Activated naive CD4-positive, alpha-beta T cell treated with anti-CD3 and anti-CD28 coated beads, Interleukin-2, amount 50 U/mL, for 72 hours (primary cell): ENCODE data around the gene PLCXD1. TPM values are rescaled to one million over a fixed set of nuclear protein-coding genes. Genes with fewer than 3 reads are reported as not detected.
"Not testable (repeated sequence)": the region's sequence is repeated elsewhere in the genome, so short reads cannot be mapped to it uniquely, and the experiment has no call there.

Source experiments
- ATAC-seq, 2 donors: fragments of 150-1000 bp; cut with Tn5 transposase; 2 replicates each; pipeline ENCODE4 v1.10.0; 2021; ENCODE audit warnings: mild to moderate bottlenecking in 2 of 2, moderate library complexity in 2 of 2
- DNase-seq, 2 donors: peaks; one replicate each; pipeline ENCODE4 v3.0.0; 2021 to 2022; ENCODE audit warnings: low spot score in 2 of 2
- H3K27ac Mint-ChIP-seq, 2 donors: one replicate each; pipeline ENCODE4 v1.8.0; 2022; ENCODE audit warnings: mild to moderate bottlenecking in 2 of 2, mixed read lengths in 2 of 2
- H3K36me3 Mint-ChIP-seq, 2 donors: one replicate each; pipeline ENCODE4 v1.8.0; 2022; ENCODE audit warnings: mixed read lengths in 2 of 2
- H3K9me3 Mint-ChIP-seq, 2 donors: one replicate each; pipeline ENCODE4 v1.8.0; 2022; ENCODE audit warnings: mixed read lengths in 2 of 2
- total RNA-seq, 2 donors: library from RNA; stranded (reverse); gene quantifications; one replicate each; pipeline ENCODE4 v1.2.3, GENCODE V29; 2022

Gene PLCXD1
- total RNA-seq, 2 donors from 2014 or later, result 61.4 to 118 TPM

DNA sequence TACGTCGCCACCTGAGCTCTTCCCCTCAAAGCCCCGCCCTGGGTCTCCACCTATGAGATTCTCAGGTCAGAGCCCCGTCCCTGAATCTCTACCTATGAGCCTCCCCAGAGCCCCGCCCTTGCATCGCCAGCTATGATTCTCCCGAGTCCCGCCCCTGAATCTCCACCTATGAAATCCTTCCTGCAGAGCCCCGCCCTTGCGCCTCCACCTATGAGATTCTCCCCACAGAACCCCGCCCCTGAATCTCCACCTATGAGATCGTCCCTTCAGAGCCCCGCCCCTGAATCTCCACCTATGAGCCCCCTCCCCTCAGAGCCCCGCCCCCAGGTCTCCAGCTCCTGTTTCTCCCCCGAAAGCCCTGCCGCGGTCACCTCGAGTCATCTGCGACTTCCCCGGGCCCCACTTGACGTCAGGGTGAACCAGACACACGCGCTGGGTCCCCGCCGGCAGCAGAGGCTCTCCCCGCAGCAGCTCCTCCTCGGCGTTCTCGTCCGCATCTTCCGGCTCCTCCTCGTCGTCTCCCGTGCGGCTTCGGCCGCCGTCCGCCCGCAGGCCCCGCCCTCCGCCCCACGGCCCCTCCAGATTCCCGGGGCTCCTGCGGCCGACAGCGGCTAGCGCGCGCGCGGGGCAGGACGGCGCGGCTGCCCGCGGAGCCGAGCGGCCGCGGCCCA, 37.0 kb downstream of the PLCXD1 start:
- Mint-ChIP-seq H3K36me3 (peaks cover 0 to 9% of the 10 kb centered on the region in 2 donors), H3K9me3 (no peaks in the 10 kb centered on the region), H3K27ac (peak overlapping the region; percentile 89 to 91)
- DNase-seq (peak; percentile 95 to 96), ATAC-seq (peak; percentile 65 to 77)

DNA sequence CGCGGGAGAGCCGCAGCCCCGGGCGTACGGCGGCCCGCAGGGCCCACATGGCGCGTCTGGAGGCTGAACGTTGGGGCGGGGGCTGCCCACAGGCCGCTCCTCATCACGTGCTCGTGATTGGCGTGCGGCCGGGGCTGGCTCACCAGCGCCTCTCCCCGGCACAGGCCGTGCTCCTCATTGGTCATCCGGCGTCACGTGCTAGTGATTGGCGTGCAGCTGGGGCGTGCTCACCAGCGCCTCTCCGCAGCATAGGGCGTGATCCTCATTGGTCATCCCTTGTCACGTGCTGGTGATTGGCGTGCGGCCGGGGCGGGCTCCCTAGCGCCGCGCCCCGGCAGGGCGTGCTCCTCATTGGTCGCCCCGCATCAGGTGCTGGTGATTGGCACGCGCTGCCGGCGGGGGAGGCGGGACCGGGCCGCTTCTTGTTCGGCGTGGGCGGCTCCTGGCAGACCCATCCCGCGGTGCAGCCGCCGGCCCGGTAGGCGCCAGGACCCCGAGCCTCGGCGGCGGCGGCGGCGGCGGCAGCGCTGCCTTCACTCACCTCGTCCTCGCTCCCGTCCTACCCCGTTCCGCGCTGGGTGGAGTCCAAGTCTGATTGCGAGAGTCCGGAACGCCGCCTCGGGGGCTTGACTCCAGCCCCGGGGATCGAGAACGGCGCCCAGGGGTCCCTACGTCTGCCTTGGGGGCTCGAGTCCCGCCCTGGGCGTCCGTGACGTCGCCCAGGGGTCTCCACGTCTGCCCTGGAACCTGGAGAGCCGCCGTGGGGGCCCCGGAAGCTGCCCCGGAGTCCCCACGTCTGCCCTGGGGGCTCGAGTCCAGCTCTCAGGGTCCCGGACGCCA, 37.8 kb downstream of the PLCXD1 start, which contains the start of gene GTPBP6:
Gene GTPBP6 (minus strand): TSS at position 58 of the 840 bp plus-strand sequence. CDS start 9 bp downstream, at position 49.
- peaks cover 0 to 4% of the 10 kb centered on the region in 2 donors for H3K36me3 Mint-ChIP-seq
- ATAC-seq, result peak; percentile 77 to 82
- H3K9me3 Mint-ChIP-seq, result no peaks in the 10 kb centered on the region
- peak; percentile 97 to 100 for DNase-seq
- peak within 1 kb of the TSS; percentile 89 to 91 for H3K27ac Mint-ChIP-seq

DNA sequence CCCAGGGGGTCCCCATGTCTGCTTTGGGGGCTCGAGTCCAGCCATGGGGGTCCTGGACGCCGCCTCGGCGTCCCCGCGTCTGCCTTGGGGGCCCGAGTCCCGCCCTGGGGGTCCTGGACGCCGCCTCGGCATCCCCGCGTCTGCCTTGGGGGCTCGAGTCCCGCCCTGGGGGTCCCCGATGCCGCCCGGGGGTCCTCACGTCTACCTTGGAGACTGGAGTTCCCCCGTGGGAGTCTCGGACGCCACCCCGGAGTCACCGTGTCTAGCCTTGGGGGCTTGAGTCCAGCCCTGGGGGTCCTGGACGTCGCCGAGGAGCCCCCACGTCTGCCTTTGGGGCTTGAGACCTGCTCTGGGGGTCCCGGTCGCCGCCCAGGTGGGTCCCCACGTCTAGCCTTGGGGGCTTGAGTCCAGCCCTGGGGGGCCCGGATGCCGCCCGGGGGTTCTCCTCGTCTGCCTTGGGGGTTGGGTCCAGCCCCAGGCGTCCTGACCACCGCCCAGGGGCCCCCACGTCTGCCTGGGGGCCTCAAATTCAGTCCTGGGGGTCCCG, 38.5 kb downstream of the PLCXD1 start:
- ATAC-seq (no peak), DNase-seq (peak; percentile 43 to 67)
- no peaks in the 10 kb centered on the region for H3K9me3 Mint-ChIP-seq
- peaks cover 0 to 4% of the 10 kb centered on the region in 2 donors for H3K36me3 Mint-ChIP-seq
- H3K27ac Mint-ChIP-seq, result peak overlapping the region in 1 of 2 donors; percentile 91

DNA sequence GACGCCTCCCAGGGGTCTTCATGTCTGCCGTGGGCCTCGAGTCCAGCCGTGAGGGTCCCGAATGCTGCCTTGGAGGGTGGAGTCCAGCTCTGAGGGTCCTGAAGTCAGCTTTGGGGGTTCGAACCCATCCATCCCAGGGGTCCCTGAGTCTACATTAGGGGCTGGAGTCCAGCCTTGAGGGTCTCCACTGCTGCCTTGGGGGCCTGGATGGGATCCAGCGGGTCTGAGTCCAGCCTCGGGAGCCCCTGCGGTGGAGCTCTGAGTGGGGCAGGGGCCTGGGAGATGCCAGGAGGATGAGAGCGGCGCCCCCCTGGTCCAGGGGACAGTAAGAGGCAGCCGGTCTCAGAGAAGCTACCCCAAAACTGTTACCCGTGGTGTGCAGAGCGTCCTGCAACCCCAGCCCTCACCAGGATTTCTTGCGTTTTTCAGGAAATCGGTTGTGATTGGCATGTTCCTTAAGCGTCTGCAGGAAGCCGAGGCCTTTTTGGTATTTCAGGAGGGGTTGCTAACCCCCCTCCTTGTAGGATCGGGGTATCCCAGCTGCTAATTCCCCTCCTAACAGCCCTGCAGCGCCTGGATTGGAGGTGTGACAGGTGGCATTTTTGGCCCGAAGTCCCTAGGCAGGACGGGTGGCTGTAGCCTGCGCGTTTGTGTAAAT, 39.1 kb downstream of the PLCXD1 start:
- ATAC-seq, result no peak
- Mint-ChIP-seq H3K9me3 (no peaks in the 10 kb centered on the region), H3K36me3 (peaks cover 0 to 4% of the 10 kb centered on the region in 2 donors), H3K27ac (peak overlapping the region; percentile 77 to 91)
- DNase-seq, result peak in 1 of 2 donors; percentile 64

DNA sequence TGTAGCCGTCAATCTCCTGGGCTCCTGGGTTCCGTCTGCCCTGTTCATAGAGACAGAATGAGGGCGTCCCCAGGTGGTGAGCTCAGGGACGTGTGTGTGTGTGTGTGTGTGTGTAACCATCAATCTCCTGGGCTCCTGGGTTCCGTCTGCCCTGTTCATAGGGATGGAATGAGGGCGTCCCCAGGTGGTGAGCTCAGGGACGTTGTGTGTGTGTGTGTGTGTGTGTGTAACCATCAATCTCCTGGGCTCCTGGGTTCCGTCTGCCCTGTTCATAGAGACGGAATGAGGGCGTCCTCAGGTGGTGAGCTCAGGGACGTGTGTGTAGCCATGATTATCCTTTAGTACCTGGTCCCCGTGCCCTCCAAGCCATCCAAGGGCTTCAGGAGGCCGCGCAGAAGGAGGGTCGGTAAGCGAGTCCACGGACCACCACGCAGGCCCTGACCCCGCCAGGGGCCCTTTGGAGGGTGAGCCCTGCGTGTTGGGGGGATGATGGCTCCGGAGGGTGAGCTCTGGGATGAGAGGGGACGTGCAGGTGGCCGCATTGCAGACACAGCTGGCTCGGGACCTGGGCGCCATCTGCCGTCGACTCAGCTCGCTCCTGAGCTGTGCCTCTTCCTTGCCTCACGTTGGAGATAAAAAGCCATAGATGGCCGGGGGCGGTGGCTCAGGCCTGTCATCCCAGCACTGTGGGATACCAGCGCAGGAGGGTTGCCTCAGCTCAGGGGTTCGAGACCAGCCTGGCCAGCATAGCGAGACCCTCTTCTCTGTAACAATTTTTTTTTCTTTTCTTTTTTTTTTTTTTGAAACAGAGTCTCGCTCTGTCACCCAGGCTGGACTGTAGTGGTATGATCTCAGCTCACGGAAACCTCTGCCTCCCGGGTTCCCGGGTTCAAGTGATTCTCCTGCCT, 42.8 kb downstream of the PLCXD1 start:
- ATAC-seq (peak; percentile 1 to 25), DNase-seq (peak in 1 of 2 donors; percentile 53)
- Mint-ChIP-seq H3K9me3 (no peaks in the 10 kb centered on the region), H3K36me3 (peaks cover 0 to 4% of the 10 kb centered on the region in 2 donors), H3K27ac (peak overlapping the region in 1 of 2 donors; percentile 29)

DNA sequence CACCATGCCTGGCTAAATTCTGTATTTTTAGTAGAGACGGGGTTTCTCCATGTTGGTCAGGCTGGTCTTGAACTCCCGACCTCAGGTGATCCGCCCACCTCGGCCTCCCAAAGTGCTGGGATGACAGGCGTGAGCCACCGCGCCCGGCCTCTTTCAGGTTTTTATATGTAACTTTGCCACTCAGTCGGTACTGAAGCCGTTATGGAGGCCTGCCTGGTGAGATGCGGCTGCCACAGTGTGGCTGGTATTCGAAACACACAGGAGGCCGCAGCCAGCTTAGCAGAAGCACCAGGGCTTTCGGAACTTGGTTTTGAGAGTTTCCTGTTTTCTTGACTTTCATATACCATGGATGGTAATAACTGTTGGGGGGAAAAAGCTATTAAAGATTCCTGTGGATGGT, 43.5 kb downstream of the PLCXD1 start:
- not testable (repeated sequence) for H3K36me3 Mint-ChIP-seq, ATAC-seq, H3K9me3 Mint-ChIP-seq
- H3K27ac Mint-ChIP-seq, result peak overlapping the region in 1 of 2 donors; percentile 36
- peak in 1 of 2 donors; percentile 31 for DNase-seq

DNA sequence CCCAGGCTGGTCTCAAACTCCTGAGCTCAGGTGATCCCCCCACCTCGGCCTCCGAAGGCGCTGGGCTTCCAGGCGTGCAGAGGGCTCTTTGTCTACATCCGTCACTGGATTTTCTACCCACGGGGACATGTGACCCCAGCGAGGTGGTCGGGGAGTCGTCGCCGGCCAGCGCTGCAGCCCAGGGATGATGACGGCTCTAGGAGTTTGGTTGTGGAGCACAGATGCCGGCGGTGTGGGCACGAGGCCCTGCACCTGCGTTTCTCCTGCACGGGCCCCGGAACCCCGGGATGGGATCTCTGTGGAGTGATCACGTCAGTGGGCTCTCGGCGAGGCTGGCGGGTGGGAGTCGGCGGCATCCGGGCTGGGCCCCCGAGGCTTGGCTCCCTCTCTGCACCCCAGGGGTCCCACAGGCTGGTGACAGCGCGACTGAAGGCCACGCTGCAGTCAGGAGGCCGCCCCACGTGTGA, 46.5 kb downstream of the PLCXD1 start:
- no peak overlapping the region for H3K27ac Mint-ChIP-seq
- no peaks in the 10 kb centered on the region for H3K9me3 Mint-ChIP-seq
- ATAC-seq, result no peak
- peak in 1 of 2 donors; percentile 46 for DNase-seq
- no peaks in the 10 kb centered on the region for H3K36me3 Mint-ChIP-seq

DNA sequence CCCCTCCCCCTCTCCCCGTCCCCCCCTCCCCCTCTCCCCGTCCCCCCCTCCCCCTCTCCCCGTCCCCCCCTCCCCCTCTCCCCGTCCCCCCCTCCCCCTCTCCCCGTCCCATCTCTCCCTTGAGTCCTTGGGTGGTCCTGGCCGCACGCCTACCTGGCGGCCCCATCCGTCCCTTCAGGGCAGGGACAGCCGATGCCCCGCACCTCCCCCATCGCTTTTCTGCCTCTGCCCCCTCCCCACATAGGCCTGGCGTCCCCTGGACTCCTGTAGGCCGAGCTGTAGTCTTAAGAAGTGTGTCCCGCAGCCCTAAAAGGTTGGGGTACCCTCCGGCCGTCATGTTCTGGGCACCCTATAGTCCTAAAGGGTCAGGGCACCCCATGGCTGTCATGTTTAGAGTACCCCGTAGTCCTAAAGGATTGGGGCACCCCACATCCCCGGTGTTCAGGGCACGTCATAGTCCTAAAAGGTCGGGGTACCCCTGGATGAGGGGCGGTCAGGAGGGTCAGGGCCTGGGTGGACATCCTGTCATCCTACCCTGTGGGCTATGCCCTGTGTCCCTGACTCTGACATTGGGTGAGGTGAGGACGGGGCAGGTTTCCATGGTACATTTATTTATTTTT, 48.2 kb downstream of the PLCXD1 start:
- H3K27ac Mint-ChIP-seq, result peak overlapping the region in 1 of 2 donors; percentile 92

DNA sequence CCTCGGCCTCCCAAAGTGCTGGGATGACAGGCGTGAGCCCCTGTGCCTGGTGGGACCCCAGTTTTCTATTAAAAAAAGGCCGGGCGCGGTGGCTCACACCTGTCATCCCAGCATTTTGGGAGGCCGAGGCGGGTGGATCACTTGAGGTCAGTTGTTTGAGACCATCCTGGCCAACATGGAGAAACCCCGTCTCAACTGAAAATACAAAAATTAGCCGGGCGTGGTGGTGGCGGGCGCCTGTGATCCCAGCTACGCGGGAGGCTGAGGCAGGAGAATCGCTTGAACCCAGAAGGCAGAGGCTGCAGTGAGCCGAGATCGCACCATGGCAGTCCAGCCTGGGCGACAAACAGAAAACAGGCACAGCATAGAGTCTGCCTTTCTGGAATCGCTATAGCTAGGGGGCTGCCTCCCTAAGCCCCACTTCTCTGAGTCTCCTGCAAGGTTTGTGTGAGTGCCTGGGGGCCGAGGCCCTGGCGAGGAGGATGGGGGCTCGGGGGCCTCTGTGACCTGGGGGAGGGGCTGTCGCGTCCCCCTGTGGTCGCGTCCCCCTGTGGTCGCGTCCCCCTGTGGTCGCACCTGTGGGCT, 49.1 kb downstream of the PLCXD1 start:
- H3K9me3 Mint-ChIP-seq, H3K36me3 Mint-ChIP-seq, ATAC-seq: not testable (repeated sequence)
- H3K27ac Mint-ChIP-seq, result peak overlapping the region in 1 of 2 donors; percentile 65
- peak in 1 of 2 donors; percentile 50 for DNase-seq

More for the DNA sequence above, 48.2 kb downstream of the PLCXD1 start:
- H3K9me3 Mint-ChIP-seq, result no peaks in the 10 kb centered on the region
- DNase-seq (peak in 1 of 2 donors; percentile 42), ATAC-seq (no peak)
- no peaks in the 10 kb centered on the region for H3K36me3 Mint-ChIP-seq

DNA sequence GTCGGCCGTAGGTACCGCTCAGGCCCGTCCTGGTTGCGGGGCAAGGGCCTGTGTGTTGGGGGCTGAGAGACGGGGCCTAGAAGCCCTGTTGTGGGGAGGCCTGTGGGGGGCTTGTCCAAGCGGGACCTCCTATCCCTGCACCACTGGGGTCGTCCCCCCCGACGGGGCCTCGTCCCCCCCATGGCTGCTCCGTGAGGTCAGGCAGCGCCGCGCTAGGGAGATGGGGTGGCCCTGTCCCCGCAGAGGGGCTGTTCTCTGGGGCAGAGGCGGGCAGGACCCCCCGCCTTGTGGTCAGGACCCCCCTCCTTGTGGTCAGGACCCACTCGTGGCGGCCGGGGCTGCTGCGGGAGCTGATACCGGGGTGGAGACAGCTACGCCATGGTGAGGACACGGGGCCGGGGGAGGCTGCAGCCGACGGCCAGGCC, 49.6 kb downstream of the PLCXD1 start:
- Mint-ChIP-seq H3K27ac (no peak overlapping the region), H3K36me3 (no peaks in the 10 kb centered on the region), H3K9me3 (no peaks in the 10 kb centered on the region)
- DNase-seq, result no peak
- ATAC-seq, result peak; percentile 6 to 13

DNA sequence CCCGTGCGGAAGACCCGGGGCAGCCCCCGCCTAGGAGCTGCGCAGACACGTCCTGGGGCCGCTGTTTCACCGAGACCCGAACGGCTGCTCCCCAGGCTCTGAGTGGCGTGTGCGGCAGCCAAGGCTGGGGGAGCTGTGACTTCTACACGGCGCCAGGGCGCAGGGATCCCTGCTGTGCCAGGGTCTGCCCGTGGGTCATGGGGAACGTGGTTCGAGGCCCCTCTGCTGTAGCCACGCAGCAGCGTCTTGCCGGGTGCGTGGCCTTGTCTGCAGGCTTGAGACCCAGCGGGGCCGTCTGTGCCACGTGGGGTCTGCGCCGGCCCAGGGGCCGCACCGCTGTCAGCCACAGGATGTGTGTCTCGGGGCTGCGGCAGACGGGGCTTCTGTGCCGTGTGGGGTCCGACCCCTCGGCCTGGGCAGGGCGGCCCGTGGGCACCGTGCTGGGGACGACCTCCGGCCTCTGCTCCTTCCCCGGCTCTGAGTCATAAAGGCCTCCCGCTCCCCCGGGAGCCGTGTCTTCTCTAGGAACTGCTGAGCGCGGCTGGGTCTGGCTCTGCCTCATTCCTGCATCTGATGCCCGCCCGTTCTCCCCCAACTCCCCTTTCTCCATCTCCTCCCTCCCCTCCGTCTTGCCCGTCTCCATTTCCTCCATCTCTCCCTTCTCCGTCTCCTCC, 50.1 kb downstream of the PLCXD1 start:
- peak; percentile 62 to 72 for ATAC-seq
- Mint-ChIP-seq H3K36me3 (peaks cover 0 to 3% of the 10 kb centered on the region in 2 donors), H3K27ac (no peak overlapping the region), H3K9me3 (no peaks in the 10 kb centered on the region)
- DNase-seq, result peak in 1 of 2 donors; percentile 55

DNA sequence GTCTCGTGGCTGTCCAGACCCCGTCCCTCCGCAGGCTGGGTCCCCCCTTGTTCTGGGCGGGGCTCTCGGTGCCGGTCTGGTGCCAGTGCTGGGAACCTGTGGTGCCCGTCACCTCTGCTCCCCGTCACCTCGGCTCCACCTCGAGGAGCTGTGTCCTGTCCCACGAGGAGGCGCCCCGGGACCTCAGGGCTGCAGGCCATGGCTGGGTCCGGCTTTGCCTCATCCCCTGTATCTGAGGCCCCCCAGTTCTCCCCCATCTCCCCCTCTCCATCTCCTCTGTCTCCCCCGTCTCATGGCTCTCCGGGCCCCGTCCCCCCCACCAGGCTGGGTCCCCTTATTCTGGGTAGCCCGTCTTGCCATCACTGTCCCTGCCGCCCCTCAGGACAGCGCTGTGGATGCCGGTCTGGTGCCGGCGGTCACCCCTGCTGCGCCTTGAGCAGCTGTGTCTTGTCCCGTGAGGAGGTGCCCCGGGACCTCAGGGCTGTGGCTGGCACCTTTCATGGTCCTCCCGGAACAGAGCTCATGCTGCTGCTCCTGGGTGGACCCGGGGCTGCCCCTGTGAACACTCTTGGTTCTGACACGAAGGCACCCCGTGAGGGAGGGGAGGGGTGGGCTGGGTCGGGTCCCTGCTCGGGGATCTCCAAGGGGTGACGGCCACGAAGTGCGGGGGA, 50.8 kb downstream of the PLCXD1 start:
- Mint-ChIP-seq H3K27ac (no peak overlapping the region), H3K9me3 (no peaks in the 10 kb centered on the region), H3K36me3 (peaks cover 0 to 6% of the 10 kb centered on the region in 2 donors)
- ATAC-seq (peak in 1 of 2 donors; percentile 10), DNase-seq (no peak)

DNA sequence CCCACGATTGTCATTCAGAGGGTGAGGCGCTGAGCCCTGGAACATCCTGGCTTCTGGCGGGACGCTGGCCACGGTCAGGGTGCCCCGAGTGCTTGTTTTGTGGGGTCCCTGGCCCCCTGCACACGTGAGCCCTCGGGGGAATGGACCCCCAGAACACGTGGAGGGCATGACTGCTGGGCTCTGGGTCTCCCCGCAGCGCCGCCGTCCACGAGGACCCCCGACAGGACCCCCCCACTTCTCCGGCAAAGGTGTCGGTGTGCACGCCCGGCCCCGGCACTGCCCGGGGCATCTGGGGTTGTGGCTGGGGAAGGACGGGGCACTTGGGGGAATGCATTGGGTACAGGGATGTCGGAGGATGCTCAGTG, 51.3 kb downstream of the PLCXD1 start:
- no peak overlapping the region for H3K27ac Mint-ChIP-seq
- H3K36me3 Mint-ChIP-seq, result peaks cover 0 to 9% of the 10 kb centered on the region in 2 donors
- H3K9me3 Mint-ChIP-seq, result no peaks in the 10 kb centered on the region
- no peak for DNase-seq
- no peak for ATAC-seq
